ENCODE data around the gene BACE2. TPM values are rescaled to one million over a fixed set of nuclear protein-coding genes. Genes with fewer than 3 reads are reported as not detected.

Gene BACE2
- total and polyA plus RNA-seq, 2 of the 4 experiments (the other 2 are of a cell fraction), result 17.0 to 35.5 TPM

GRCh38 chr21:41269535-41269934 is 101.6 kb downstream of the BACE2 start:
- H3K27ac ChIP-seq (ENCODE audit: insufficient read depth, low read length), result no peak overlapping the region
- H3K4me1 ChIP-seq (ENCODE audit: control insufficient read depth, insufficient read depth, low read length), result no peaks in the 10 kb centered on the region
- no peaks in the 10 kb centered on the region; the same call in 1 of the 2 replicates for H3K36me3 ChIP-seq (ENCODE audit: control insufficient read depth, insufficient read depth, low read length)
- no peak for DNase-seq
- no peak overlapping the region for H3K18ac ChIP-seq (ENCODE audit: low read depth, low read length)
- H2BK15ac ChIP-seq (ENCODE audit: low read depth, low read length), result no peak overlapping the region
- H3K79me1 ChIP-seq (ENCODE audit: low read depth in 1 of 2, low read length in 2 of 2), result no peaks in the 10 kb centered on the region
- POLR2A ChIA-PET (ENCODE audit: unreplicated experiment), result no interaction called here
- no peak overlapping the region for H3K14ac ChIP-seq (replicated peaks; ENCODE audit: low read depth, low read length)
- no peaks in the 10 kb centered on the region for H3K9me3 ChIP-seq (ENCODE audit: control insufficient read depth, insufficient read depth, low read length)
- H4K20me1 ChIP-seq (ENCODE audit: insufficient read depth, low read length), result no peaks in the 10 kb centered on the region
- no peaks in the 10 kb centered on the region for H3K27me3 ChIP-seq (ENCODE audit: control insufficient read depth, insufficient read depth, low read length)
- H3K4me2 ChIP-seq (ENCODE audit: low read depth, low read length), result no peak overlapping the region
- no peak overlapping the region for H4K5ac ChIP-seq (ENCODE audit: low read depth, low read length)
- dilution Hi-C loops (cut with HindIII; ENCODE audit: low sequenced_read_pairs, unreplicated experiment), result no loop called here
- no peaks in the 10 kb centered on the region for H3K9me1 ChIP-seq (ENCODE audit: insufficient read depth, low read length)
- no peak overlapping the region for H3K4ac ChIP-seq (ENCODE audit: low read depth, low read length)
- H2AK5ac ChIP-seq (ENCODE audit: low read depth, low read length), result no peak overlapping the region
- H2BK20ac ChIP-seq (ENCODE audit: low read depth, low read length), result no peak overlapping the region
- no peak overlapping the region for H2BK5ac ChIP-seq (ENCODE audit: low read depth, low read length, poor library complexity, severe bottlenecking)
- CTCF ChIA-PET, result interaction anchor here (1.3 kb wide), 1 partner anchor 14 kb away, joined by 6 read pairs; no protein-coding TSS in a partner anchor
- ATAC-seq (ENCODE audit: low read depth), result no peak
- no peak overlapping the region for H3K23ac ChIP-seq (ENCODE audit: low read depth, low read length)
- no peak overlapping the region for H3K4me3 ChIP-seq (ENCODE audit: insufficient read depth, low read depth, low read length)
- in situ Hi-C loops (cut with MboI; ENCODE audit: low sequenced_read_pairs), result no loop called here
- H2AK9ac ChIP-seq (replicated peaks; ENCODE audit: low read depth, low read length, poor library complexity), result no peak overlapping the region
- no peak overlapping the region for H4K91ac ChIP-seq (ENCODE audit: insufficient read depth, low read depth, low read length)
- H2BK120ac ChIP-seq (ENCODE audit: low read depth, low read length), result no peak overlapping the region
- WGBS, 2 experiments (ENCODE audit: extremely low coverage in 2 of 2, insufficient read length in 1 of 2), result no CpG with 5 or more reads among the region's 1 CpG
- no peak overlapping the region for H2AFZ ChIP-seq (replicated peaks; ENCODE audit: low read length, poor library complexity)
- no peak overlapping the region for H3K56ac ChIP-seq (ENCODE audit: extremely low read depth, insufficient read depth, low read length)
- intact Hi-C loops (cut with micrococcal nuclease), result no loop called here
- no peak for TF ChIP-seq SMC3 (IDR thresholded peaks at IDR 0.05; ENCODE audit: low read depth, low read length)
- TF ChIP-seq POLR2A (IDR thresholded peaks at IDR 0.05; ENCODE audit: low read depth, low read length), result no peak
- TF ChIP-seq CEBPB (IDR thresholded peaks at IDR 0.05; ENCODE audit: low read depth, low read length), result no peak
- TF ChIP-seq MXI1 (IDR thresholded peaks at IDR 0.05; ENCODE audit: borderline replicate concordance, low read depth, low read length), result no peak
- TF ChIP-seq RFX5 (IDR thresholded peaks at IDR 0.05; ENCODE audit: low read depth, low read length), result no peak
- TF ChIP-seq, protein P1, sequence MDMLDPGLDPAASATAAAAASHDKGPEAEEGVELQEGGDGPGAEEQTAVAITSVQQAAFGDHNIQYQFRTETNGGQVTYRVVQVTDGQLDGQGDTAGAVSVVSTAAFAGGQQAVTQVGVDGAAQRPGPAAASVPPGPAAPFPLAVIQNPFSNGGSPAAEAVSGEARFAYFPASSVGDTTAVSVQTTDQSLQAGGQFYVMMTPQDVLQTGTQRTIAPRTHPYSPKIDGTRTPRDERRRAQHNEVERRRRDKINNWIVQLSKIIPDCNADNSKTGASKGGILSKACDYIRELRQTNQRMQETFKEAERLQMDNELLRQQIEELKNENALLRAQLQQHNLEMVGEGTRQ (IDR thresholded peaks at IDR 0.05; ENCODE audit: low read depth, low read length), result no peak
- TF ChIP-seq ELK1 (IDR thresholded peaks at IDR 0.05; ENCODE audit: borderline replicate concordance, low read depth, low read length), result no peak
- no peak for TF ChIP-seq MAZ (IDR thresholded peaks at IDR 0.05; ENCODE audit: borderline replicate concordance, low read depth, low read length)
- TF ChIP-seq, protein P2, sequence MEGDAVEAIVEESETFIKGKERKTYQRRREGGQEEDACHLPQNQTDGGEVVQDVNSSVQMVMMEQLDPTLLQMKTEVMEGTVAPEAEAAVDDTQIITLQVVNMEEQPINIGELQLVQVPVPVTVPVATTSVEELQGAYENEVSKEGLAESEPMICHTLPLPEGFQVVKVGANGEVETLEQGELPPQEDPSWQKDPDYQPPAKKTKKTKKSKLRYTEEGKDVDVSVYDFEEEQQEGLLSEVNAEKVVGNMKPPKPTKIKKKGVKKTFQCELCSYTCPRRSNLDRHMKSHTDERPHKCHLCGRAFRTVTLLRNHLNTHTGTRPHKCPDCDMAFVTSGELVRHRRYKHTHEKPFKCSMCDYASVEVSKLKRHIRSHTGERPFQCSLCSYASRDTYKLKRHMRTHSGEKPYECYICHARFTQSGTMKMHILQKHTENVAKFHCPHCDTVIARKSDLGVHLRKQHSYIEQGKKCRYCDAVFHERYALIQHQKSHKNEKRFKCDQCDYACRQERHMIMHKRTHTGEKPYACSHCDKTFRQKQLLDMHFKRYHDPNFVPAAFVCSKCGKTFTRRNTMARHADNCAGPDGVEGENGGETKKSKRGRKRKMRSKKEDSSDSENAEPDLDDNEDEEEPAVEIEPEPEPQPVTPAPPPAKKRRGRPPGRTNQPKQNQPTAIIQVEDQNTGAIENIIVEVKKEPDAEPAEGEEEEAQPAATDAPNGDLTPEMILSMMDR (conservative IDR thresholded peaks at IDR 0.05; ENCODE audit: low read depth, low read length), result no peak
- no peak for TF ChIP-seq FOS (IDR thresholded peaks at IDR 0.05; ENCODE audit: low read depth, low read length)
- TF ChIP-seq RCOR1 (IDR thresholded peaks at IDR 0.05; ENCODE audit: insufficient replicate concordance, low read length), result no peak
- TF ChIP-seq MAFK (IDR thresholded peaks at IDR 0.05; ENCODE audit: low read depth, low read length), result no peak
- no peak for TF ChIP-seq RAD21 (IDR thresholded peaks at IDR 0.05; ENCODE audit: low read length)
- TF ChIP-seq NFE2L2 (IDR thresholded peaks at IDR 0.05; ENCODE audit: low read depth, low read length), result no peak
- TF ChIP-seq BHLHE40 (IDR thresholded peaks at IDR 0.05; ENCODE audit: low read depth, low read length), result no peak
- TF ChIP-seq CHD1 (IDR thresholded peaks at IDR 0.05; ENCODE audit: low read depth, low read length), result no peak
- H4K8ac ChIP-seq (ENCODE audit: low read depth in 2 of 2, low read length in 2 of 2), result no peak overlapping the region
- BruUV-seq (replicated peaks), result no TSS peak
- H3K9ac ChIP-seq (ENCODE audit: low read depth, low read length), result no peak overlapping the region

Data from IMR-90 (cell line).